ENCODE measurements around the gene KLK11.

KLK11 gene

GRCh38 chr19:51026554-51026831 lies at the start of gene KLK11:
TSS of gene KLK11 (minus strand) at chr19:51026616. CDS start at chr19:51025631, 985 bp downstream.
- FAIRE-seq = no peak

- no peak for FAIRE-seq
Observed at GRCh38 chr19:51075998-51076397, 49.6 kb upstream of the KLK11 start.

GRCh38 chr19:51071095-51071405 lies 44.6 kb upstream of the KLK11 start:
- FAIRE-seq = no peak

- FAIRE-seq = no peak
Observed at GRCh38 chr19:51070334-51071094, 44.1 kb upstream of the KLK11 start.

GRCh38 chr19:51066393-51067186 lies 40.2 kb upstream of the KLK11 start:
- FAIRE-seq = no peak

- FAIRE-seq = no peak
Observed at GRCh38 chr19:51065221-51065960, 39.0 kb upstream of the KLK11 start.

- no peak for FAIRE-seq
Observed at GRCh38 chr19:51064534-51065220, 38.3 kb upstream of the KLK11 start, which contains the start of gene KLK13. TSS of gene KLK13 (minus strand) at chr19:51065092. CDS start at chr19:51065067, 25 bp downstream.

GRCh38 chr19:51063664-51064063 lies 37.2 kb upstream of the KLK11 start:
- no peak for FAIRE-seq

- no peak for FAIRE-seq
Observed at GRCh38 chr19:51060973-51061372, 34.6 kb upstream of the KLK11 start.

GRCh38 chr19:51060336-51060735 lies 33.9 kb upstream of the KLK11 start:
- no peak for FAIRE-seq

- no peak for FAIRE-seq
Observed at GRCh38 chr19:51059715-51060114, 33.3 kb upstream of the KLK11 start.

GRCh38 chr19:51055866-51056265 lies 29.4 kb upstream of the KLK11 start:
- FAIRE-seq = no peak

GRCh38 chr19:51047031-51047335 lies 20.6 kb upstream of the KLK11 start:
- no peak for FAIRE-seq

- no peak for FAIRE-seq
Observed at GRCh38 chr19:51044327-51044726, 17.9 kb upstream of the KLK11 start.

- no peak for FAIRE-seq
Observed at GRCh38 chr19:51043497-51043896, 17.1 kb upstream of the KLK11 start.

GRCh38 chr19:51040151-51040550 lies 13.7 kb upstream of the KLK11 start:
- FAIRE-seq = no peak

- no peak for FAIRE-seq
Observed at GRCh38 chr19:51036519-51036918, 10.1 kb upstream of the KLK11 start.

- no peak for FAIRE-seq
Observed at GRCh38 chr19:51034704-51035103, 8.3 kb upstream of the KLK11 start, which contains the start of gene KLK12. TSS of gene KLK12 (minus strand) at chr19:51035002. CDS start at chr19:51034621, 381 bp downstream.

GRCh38 chr19:51031880-51032225 lies 5.4 kb upstream of the KLK11 start:
- FAIRE-seq = no peak

GRCh38 chr19:51031220-51031879 lies 4.9 kb upstream of the KLK11 start:
- no peak for FAIRE-seq

GRCh38 chr19:51030631-51031030 lies 4.2 kb upstream of the KLK11 start:
- FAIRE-seq = no peak

GRCh38 chr19:51029718-51030117 lies 3.3 kb upstream of the KLK11 start:
- no peak for FAIRE-seq

- FAIRE-seq = no peak
Observed at GRCh38 chr19:51027873-51028272, 1.5 kb upstream of the KLK11 start.
